Measurements from ENCODE around the gene KIAA0232.

The KIAA0232 gene

DNA sequence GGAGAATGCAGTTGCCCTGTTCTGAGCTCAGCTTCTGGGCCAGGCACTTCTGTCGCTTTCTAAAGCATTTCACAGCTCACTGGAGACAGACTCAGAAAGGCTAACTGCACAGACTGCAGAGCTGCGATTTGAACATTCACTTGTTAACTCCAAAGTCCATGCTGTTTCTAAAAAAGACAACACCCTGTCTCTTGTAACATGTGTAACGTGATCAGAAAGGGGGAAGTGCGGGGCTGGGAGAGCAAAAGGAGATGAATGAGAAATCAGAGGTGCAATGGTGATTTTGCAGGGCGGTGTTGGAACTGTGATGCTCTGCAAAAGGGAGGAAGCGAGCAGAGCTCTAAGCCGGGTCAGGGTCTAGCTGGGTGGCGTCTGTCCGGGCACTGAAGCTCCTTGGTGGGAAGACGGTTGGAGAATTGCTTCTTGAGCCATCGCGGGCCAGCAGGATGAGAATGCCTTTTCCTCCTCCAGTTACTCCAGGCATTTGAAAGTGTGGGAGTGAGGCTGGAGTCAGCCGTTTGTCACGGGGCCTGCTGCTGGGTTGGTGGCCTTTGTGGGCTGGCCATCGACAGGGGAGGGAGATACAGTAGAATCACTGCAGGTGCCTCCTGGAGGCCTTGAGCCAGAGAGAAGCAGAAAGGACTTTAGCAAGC, 147.4 kb downstream of the KIAA0232 start:
- Histone ChIP-seq H3K4me3 (no peak overlapping the region), H3K27ac (peak overlapping the region in 1 of 2 donors; percentile 60)
- TF ChIP-seq, protein P1, sequence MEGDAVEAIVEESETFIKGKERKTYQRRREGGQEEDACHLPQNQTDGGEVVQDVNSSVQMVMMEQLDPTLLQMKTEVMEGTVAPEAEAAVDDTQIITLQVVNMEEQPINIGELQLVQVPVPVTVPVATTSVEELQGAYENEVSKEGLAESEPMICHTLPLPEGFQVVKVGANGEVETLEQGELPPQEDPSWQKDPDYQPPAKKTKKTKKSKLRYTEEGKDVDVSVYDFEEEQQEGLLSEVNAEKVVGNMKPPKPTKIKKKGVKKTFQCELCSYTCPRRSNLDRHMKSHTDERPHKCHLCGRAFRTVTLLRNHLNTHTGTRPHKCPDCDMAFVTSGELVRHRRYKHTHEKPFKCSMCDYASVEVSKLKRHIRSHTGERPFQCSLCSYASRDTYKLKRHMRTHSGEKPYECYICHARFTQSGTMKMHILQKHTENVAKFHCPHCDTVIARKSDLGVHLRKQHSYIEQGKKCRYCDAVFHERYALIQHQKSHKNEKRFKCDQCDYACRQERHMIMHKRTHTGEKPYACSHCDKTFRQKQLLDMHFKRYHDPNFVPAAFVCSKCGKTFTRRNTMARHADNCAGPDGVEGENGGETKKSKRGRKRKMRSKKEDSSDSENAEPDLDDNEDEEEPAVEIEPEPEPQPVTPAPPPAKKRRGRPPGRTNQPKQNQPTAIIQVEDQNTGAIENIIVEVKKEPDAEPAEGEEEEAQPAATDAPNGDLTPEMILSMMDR (IDR thresholded peaks at IDR 0.05): no peak
- DNase-seq (ENCODE audit: low spot score): no peak

DNA sequence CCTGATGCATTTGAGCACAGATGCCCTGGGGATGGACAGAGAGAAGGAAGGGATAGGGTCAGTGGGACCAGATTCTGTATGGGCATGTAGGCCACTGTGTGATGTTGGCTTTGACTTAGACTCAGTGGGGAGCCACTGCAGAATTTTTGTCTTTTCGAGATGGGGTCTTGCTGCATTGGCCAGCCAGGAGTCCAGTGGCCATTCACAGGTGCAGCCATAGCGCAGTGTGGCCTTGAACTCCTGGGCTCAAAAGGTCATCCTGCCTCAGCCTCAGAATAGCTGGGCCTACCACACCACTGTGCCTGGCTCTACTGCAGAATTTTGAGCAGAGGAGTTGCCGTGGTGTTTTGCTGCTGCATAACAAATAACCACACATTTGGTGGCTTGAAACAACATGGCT, 149.9 kb downstream of the KIAA0232 start:
- Histone ChIP-seq H3K27ac (no peak overlapping the region), H3K4me3 (no peak overlapping the region)
- no peak for DNase-seq (ENCODE audit: low spot score)
- TF ChIP-seq, protein P1 (IDR thresholded peaks at IDR 0.05): no peak

DNA sequence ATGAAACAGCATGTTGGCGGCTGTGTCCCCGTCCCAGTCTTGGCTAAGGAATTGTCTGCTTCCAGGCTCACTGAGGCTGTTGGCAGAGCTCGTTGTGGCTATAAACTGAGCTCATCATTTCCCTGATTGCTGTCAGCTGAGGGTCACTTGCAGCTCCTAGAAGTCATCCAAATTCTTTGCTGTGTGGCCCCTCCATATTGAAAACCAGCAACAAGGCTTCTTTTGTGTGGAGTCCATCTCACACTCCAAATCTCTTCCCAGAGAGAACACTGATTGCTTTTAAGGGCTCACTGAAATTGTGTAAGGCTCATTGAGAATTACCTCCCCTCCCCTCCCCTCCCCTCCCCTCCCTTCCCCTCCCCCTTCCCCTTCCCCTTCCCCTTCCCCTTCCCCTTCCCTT, 150.4 kb downstream of the KIAA0232 start:
- no peak for DNase-seq (ENCODE audit: low spot score)
- TF ChIP-seq, protein P1 (IDR thresholded peaks at IDR 0.05): no peak
- Histone ChIP-seq H3K27ac (no peak overlapping the region), H3K4me3 (no peak overlapping the region)
